ENCODE data around the gene SLC4A4. TPM values are rescaled to one million over a fixed set of nuclear protein-coding genes. Genes with fewer than 3 reads are reported as not detected.

SLC4A4 gene
- total RNA-seq, 4 donors from 2014 or later, result 0.30 to 0.56 (median 0.34) TPM; not detected in 1

- DNase-seq (ENCODE audit: low spot score in 2 of 2), result no peak
- H3K9me3 ChIP-seq, result no peaks in the 10 kb centered on the region
- peaks cover 3% of the 10 kb centered on the region for H3K27me3 ChIP-seq
- 45% methylated on average over 3 of the region's 3 CpGs for WGBS
- H3K4me3 ChIP-seq, result no peak overlapping the region
- H3K4me1 ChIP-seq, result no peaks in the 10 kb centered on the region
- H3K27ac ChIP-seq, result no peak overlapping the region
- no peaks in the 10 kb centered on the region for H3K36me3 ChIP-seq
- no peak for TF ChIP-seq POLR2AphosphoS5 (IDR thresholded peaks at IDR 0.05)
- no peak for TF ChIP-seq CTCF (IDR thresholded peaks at IDR 0.05)
- TF ChIP-seq EP300 (IDR thresholded peaks at IDR 0.05), result no peak
- no peak for TF ChIP-seq POLR2A (IDR thresholded peaks at IDR 0.05)
Observed at GRCh38 chr4:71599578-71599977, 260.8 kb downstream of the SLC4A4 start.

GRCh38 chr4:71602289-71602900, 263.6 kb downstream of the SLC4A4 start:
- 76% methylated on average over 6 of the region's 6 CpGs for WGBS
- peaks cover 3% of the 10 kb centered on the region for H3K27me3 ChIP-seq
- no peak for TF ChIP-seq EP300 (IDR thresholded peaks at IDR 0.05)
- no peak for TF ChIP-seq POLR2A (IDR thresholded peaks at IDR 0.05)
- no peak for TF ChIP-seq POLR2AphosphoS5 (IDR thresholded peaks at IDR 0.05)
- no peak for TF ChIP-seq CTCF (IDR thresholded peaks at IDR 0.05)
- no peak for DNase-seq (ENCODE audit: low spot score in 2 of 2)
- no peaks in the 10 kb centered on the region for H3K4me1 ChIP-seq
- H3K36me3 ChIP-seq, result no peaks in the 10 kb centered on the region
- no peaks in the 10 kb centered on the region for H3K9me3 ChIP-seq
- H3K27ac ChIP-seq, result no peak overlapping the region
- H3K4me3 ChIP-seq, result no peak overlapping the region

- TF ChIP-seq POLR2AphosphoS5 (IDR thresholded peaks at IDR 0.05), result no peak
- TF ChIP-seq EP300 (IDR thresholded peaks at IDR 0.05), result no peak
- no peak for TF ChIP-seq POLR2A (IDR thresholded peaks at IDR 0.05)
- TF ChIP-seq CTCF (IDR thresholded peaks at IDR 0.05), result no peak
- H3K27me3 ChIP-seq, result no peaks in the 10 kb centered on the region
Observed at GRCh38 chr4:71604785-71605184, 266.0 kb downstream of the SLC4A4 start.

GRCh38 chr4:71607109-71607508, 268.3 kb downstream of the SLC4A4 start:
- 91% methylated on average over 5 of the region's 5 CpGs for WGBS
- no peak overlapping the region for H3K27ac ChIP-seq
- no peaks in the 10 kb centered on the region for H3K36me3 ChIP-seq
- TF ChIP-seq EP300 (IDR thresholded peaks at IDR 0.05) (no peak), POLR2AphosphoS5 (IDR thresholded peaks at IDR 0.05) (no peak), CTCF (IDR thresholded peaks at IDR 0.05) (no peak), POLR2A (IDR thresholded peaks at IDR 0.05) (no peak)
- H3K4me1 ChIP-seq, result no peaks in the 10 kb centered on the region
- H3K27me3 ChIP-seq, result no peaks in the 10 kb centered on the region
- DNase-seq (ENCODE audit: low spot score in 2 of 2), result no peak
- no peak overlapping the region for H3K4me3 ChIP-seq
- no peaks in the 10 kb centered on the region for H3K9me3 ChIP-seq

More at GRCh38 chr4:71604785-71605184, 266.0 kb downstream of the SLC4A4 start:
- no peak overlapping the region for H3K27ac ChIP-seq
- no peak overlapping the region for H3K4me3 ChIP-seq
- 72% methylated on average over 5 of the region's 5 CpGs for WGBS
- no peak for DNase-seq (ENCODE audit: low spot score in 2 of 2)
- no peaks in the 10 kb centered on the region for H3K4me1 ChIP-seq
- no peaks in the 10 kb centered on the region for H3K36me3 ChIP-seq
- H3K9me3 ChIP-seq, result no peaks in the 10 kb centered on the region

GRCh38 chr4:71607780-71608677, 269.2 kb downstream of the SLC4A4 start:
- 66% methylated on average over 3 of the region's 3 CpGs for WGBS
- Histone ChIP-seq H3K27me3 (no peaks in the 10 kb centered on the region), H3K4me1 (no peaks in the 10 kb centered on the region), H3K27ac (no peak overlapping the region), H3K9me3 (no peaks in the 10 kb centered on the region), H3K4me3 (no peak overlapping the region), H3K36me3 (no peaks in the 10 kb centered on the region)
- no peak for TF ChIP-seq POLR2AphosphoS5 (IDR thresholded peaks at IDR 0.05)
- no peak for TF ChIP-seq POLR2A (IDR thresholded peaks at IDR 0.05)
- TF ChIP-seq EP300 (IDR thresholded peaks at IDR 0.05), result no peak
- no peak for TF ChIP-seq CTCF (IDR thresholded peaks at IDR 0.05)
- DNase-seq (ENCODE audit: low spot score in 2 of 2), result no peak

Measured in suprapubic skin (tissue), 4 donors.